ENCODE results near the gene SMIM23. TPM values are rescaled to one million over a fixed set of nuclear protein-coding genes. Genes with fewer than 3 reads are reported as not detected.
A peak's percentile ranks its signal among the peaks of the same experiment; 100 is the strongest.

The SMIM23 gene
- total and polyA plus RNA-seq, 2 donors (not counting 3 experiments of a cell fraction or from before 2014, with no cell fraction given) = not detected

- H3K4me3 ChIP-seq (replicated peaks in 1 of 3; ENCODE audit: insufficient read depth in 1 of 3, low read depth in 1 of 3, low read length in 3 of 3) = no peak overlapping the region
- no peaks in the 10 kb centered on the region for H4K20me1 ChIP-seq (replicated peaks; ENCODE audit: control insufficient read depth, extremely low read depth, insufficient read depth, low read length)
- H2AFZ ChIP-seq (ENCODE audit: low read depth, low read length) = no peak overlapping the region
- DNase-seq (ENCODE audit: low read depth, low spot score) = no peak
- no peaks in the 10 kb centered on the region for H3K9me3 ChIP-seq (replicated peaks; ENCODE audit: control insufficient read depth, insufficient read depth, low read length)
- no peak for TF ChIP-seq POLR2A (IDR thresholded peaks at IDR 0.05; ENCODE audit: low read depth, low read length)
- H3K9ac ChIP-seq (replicated peaks; ENCODE audit: extremely low read depth, insufficient read depth, low read length) = no peak overlapping the region
- H3K4me1 ChIP-seq (ENCODE audit: control insufficient read depth, extremely low read depth, insufficient read depth, low read length) = no peaks in the 10 kb centered on the region
- FAIRE-seq = peak; percentile 43
- POLR2A ChIA-PET = no interaction called here
- H3K9me1 ChIP-seq (replicated peaks; ENCODE audit: control insufficient read depth, extremely low read depth, insufficient read depth, low read length) = no peaks in the 10 kb centered on the region
- H3K27ac ChIP-seq (ENCODE audit: insufficient read depth, low read depth, low read length) = no peak overlapping the region
- H3K4me2 ChIP-seq (ENCODE audit: insufficient read depth, low read length) = no peak overlapping the region
- dilution Hi-C loops (cut with MboI; ENCODE audit: extremely low pct_ligation_motif_present, low sequenced_read_pairs) (no loop called here), intact Hi-C loops (cut with micrococcal nuclease) (no loop called here)
- no peaks in the 10 kb centered on the region for H3K36me3 ChIP-seq (ENCODE audit: control insufficient read depth in 2 of 2, extremely low read depth in 1 of 2, insufficient read depth in 2 of 2, low read length in 2 of 2)
- CTCF ChIA-PET = interaction anchor here (1.0 kb wide), 1 partner anchor 10 kb away, joined by 3 read pairs; no protein-coding TSS in a partner anchor
- BruUV-seq (replicated peaks) = no TSS peak
- no peaks in the 10 kb centered on the region for H3K79me2 ChIP-seq (ENCODE audit: control insufficient read depth, insufficient read depth, low read length)
- H3K27me3 ChIP-seq (ENCODE audit: control insufficient read depth in 2 of 2, insufficient read depth in 2 of 2, low read length in 2 of 2) = peaks cover 3 to 13% of the 10 kb centered on the region in 2 experiments
These were observed 28.3 kb downstream of the SMIM23 start for GRCh38 chr5:171813813-171814490.

- Histone ChIP-seq H3K36me3 (ENCODE audit: control insufficient read depth in 2 of 2, extremely low read depth in 1 of 2, insufficient read depth in 2 of 2, low read length in 2 of 2) (no peaks in the 10 kb centered on the region), H3K4me2 (ENCODE audit: insufficient read depth, low read length) (no peak overlapping the region), H3K4me1 (ENCODE audit: control insufficient read depth, extremely low read depth, insufficient read depth, low read length) (no peaks in the 10 kb centered on the region), H3K27me3 (ENCODE audit: control insufficient read depth in 2 of 2, insufficient read depth in 2 of 2, low read length in 2 of 2) (peaks cover 3 to 11% of the 10 kb centered on the region in 2 experiments), H3K9me3 (replicated peaks; ENCODE audit: control insufficient read depth, insufficient read depth, low read length) (no peaks in the 10 kb centered on the region), H3K9me1 (replicated peaks; ENCODE audit: control insufficient read depth, extremely low read depth, insufficient read depth, low read length) (no peaks in the 10 kb centered on the region), H3K79me2 (ENCODE audit: control insufficient read depth, insufficient read depth, low read length) (no peaks in the 10 kb centered on the region), H3K4me3 (replicated peaks in 1 of 3; ENCODE audit: insufficient read depth in 1 of 3, low read depth in 1 of 3, low read length in 3 of 3) (no peak overlapping the region), H2AFZ (ENCODE audit: low read depth, low read length) (no peak overlapping the region), H4K20me1 (replicated peaks; ENCODE audit: control insufficient read depth, extremely low read depth, insufficient read depth, low read length) (no peaks in the 10 kb centered on the region), H3K9ac (replicated peaks; ENCODE audit: extremely low read depth, insufficient read depth, low read length) (no peak overlapping the region), H3K27ac (ENCODE audit: insufficient read depth, low read depth, low read length) (no peak overlapping the region)
- TF ChIP-seq, protein P1, sequence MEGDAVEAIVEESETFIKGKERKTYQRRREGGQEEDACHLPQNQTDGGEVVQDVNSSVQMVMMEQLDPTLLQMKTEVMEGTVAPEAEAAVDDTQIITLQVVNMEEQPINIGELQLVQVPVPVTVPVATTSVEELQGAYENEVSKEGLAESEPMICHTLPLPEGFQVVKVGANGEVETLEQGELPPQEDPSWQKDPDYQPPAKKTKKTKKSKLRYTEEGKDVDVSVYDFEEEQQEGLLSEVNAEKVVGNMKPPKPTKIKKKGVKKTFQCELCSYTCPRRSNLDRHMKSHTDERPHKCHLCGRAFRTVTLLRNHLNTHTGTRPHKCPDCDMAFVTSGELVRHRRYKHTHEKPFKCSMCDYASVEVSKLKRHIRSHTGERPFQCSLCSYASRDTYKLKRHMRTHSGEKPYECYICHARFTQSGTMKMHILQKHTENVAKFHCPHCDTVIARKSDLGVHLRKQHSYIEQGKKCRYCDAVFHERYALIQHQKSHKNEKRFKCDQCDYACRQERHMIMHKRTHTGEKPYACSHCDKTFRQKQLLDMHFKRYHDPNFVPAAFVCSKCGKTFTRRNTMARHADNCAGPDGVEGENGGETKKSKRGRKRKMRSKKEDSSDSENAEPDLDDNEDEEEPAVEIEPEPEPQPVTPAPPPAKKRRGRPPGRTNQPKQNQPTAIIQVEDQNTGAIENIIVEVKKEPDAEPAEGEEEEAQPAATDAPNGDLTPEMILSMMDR (IDR thresholded peaks at IDR 0.05; ENCODE audit: extremely low read depth in 1 of 2, insufficient read depth in 1 of 2, low read depth in 1 of 2, low read length in 2 of 2) = no peak
- no peak for TF ChIP-seq POLR2A (IDR thresholded peaks at IDR 0.05; ENCODE audit: low read depth, low read length)
- TF ChIP-seq POLR2AphosphoS5 (IDR thresholded peaks at IDR 0.05; ENCODE audit: insufficient read depth, low read depth, low read length) = no peak
- TF ChIP-seq GATA2 (IDR thresholded peaks at IDR 0.05; ENCODE audit: insufficient read depth, insufficient read length, low read depth, low read length) = no peak
- TF ChIP-seq EZH2 (IDR thresholded peaks at IDR 0.05; ENCODE audit: borderline replicate concordance, low read depth, low read length, severe bottlenecking) = no peak
- TF ChIP-seq, protein P2, sequence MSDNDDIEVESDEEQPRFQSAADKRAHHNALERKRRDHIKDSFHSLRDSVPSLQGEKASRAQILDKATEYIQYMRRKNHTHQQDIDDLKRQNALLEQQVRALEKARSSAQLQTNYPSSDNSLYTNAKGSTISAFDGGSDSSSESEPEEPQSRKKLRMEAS (IDR thresholded peaks at IDR 0.05; ENCODE audit: insufficient read depth, insufficient read length) = no peak
- no peak for TF ChIP-seq FOS (IDR thresholded peaks at IDR 0.05; ENCODE audit: borderline replicate concordance, insufficient read depth, low read length)
- TF ChIP-seq JUN (IDR thresholded peaks at IDR 0.05; ENCODE audit: borderline replicate concordance, insufficient read depth, insufficient read length, low read depth) = no peak
- TF ChIP-seq MYC (IDR thresholded peaks at IDR 0.05; ENCODE audit: low read depth, low read length) = no peak
- FAIRE-seq (no peak), DNase-seq (ENCODE audit: low read depth, low spot score) (no peak)
- no TSS peak for BruUV-seq (replicated peaks)
- CTCF ChIA-PET = no interaction called here
- intact Hi-C loops (cut with micrococcal nuclease) (no loop called here), dilution Hi-C loops (cut with MboI; ENCODE audit: extremely low pct_ligation_motif_present, low sequenced_read_pairs) (no loop called here)
- POLR2A ChIA-PET = no interaction called here
These were observed 31.0 kb downstream of the SMIM23 start for GRCh38 chr5:171816666-171817065.
